Activated CD4-positive, alpha-beta T cell treated with anti-CD3 and anti-CD28 coated beads, Interleukin-2, amount 10 ng/mL, durations not matched to agents 24 days and 14 days (primary cell): ENCODE measurements around the gene MAN2A2. TPM values are rescaled to one million over a fixed set of nuclear protein-coding genes. Genes with fewer than 3 reads are reported as not detected.

Experiments used
- DNase-seq: peaks from one replicate; pipeline ENCODE4 v3.0.0; 2022
- H3K27ac Mint-ChIP-seq: one replicate; pipeline ENCODE4 v1.8.0; 2022; ENCODE audit warnings: mild to moderate bottlenecking, mixed read lengths
- H3K27me3 Mint-ChIP-seq: one replicate; pipeline ENCODE4 v1.8.0; 2022; ENCODE audit warnings: mixed read lengths
- H3K36me3 Mint-ChIP-seq: one replicate; pipeline ENCODE4 v1.8.0; 2022; ENCODE audit warnings: low read depth, mild to moderate bottlenecking, mixed read lengths
- H3K4me1 Mint-ChIP-seq: one replicate; pipeline ENCODE4 v1.8.0; 2021; ENCODE audit warnings: mixed read lengths
- H3K4me3 Mint-ChIP-seq: one replicate; pipeline ENCODE4 v1.8.0; 2022; ENCODE audit warnings: mild to moderate bottlenecking, moderate library complexity, mixed read lengths
- H3K9me3 Mint-ChIP-seq: one replicate; pipeline ENCODE4 v1.8.0; 2021; ENCODE audit warnings: mixed read lengths
- intact Hi-C: fragments of 100-400 bp; cut with micrococcal nuclease; formaldehyde crosslinking; loops from one replicate; pipeline ENCODE4 v1.15.1; 2023
- total RNA-seq: library from RNA; stranded (reverse); gene quantifications from 2 replicates; pipeline ENCODE4 v1.2.3, GENCODE V29; 2022

Gene MAN2A2
- total RNA-seq, 1 donor from 2014 or later, result 196 TPM

GRCh38 chr15:90959894-90960293, 56.8 kb downstream of the MAN2A2 start:
- no peaks in the 10 kb centered on the region for H3K27me3 Mint-ChIP-seq
- H3K4me3 Mint-ChIP-seq, result no peak overlapping the region
- peaks cover 15% of the 10 kb centered on the region for H3K4me1 Mint-ChIP-seq
- intact Hi-C loops, result loop anchor here (1.0 to 5.0 kb wide), 2 partner anchors 58 to 312 kb away; no protein-coding TSS in a partner anchor
- DNase-seq, result no peak
- H3K9me3 Mint-ChIP-seq, result no peaks in the 10 kb centered on the region
- H3K27ac Mint-ChIP-seq, result no peak overlapping the region
- H3K36me3 Mint-ChIP-seq, result peaks cover 41% of the 10 kb centered on the region

GRCh38 chr15:90960298-90961091, 57.4 kb downstream of the MAN2A2 start:
- peaks cover 15% of the 10 kb centered on the region for H3K4me1 Mint-ChIP-seq
- H3K9me3 Mint-ChIP-seq, result no peaks in the 10 kb centered on the region
- H3K27ac Mint-ChIP-seq, result peak overlapping the region; percentile 19
- no peak for DNase-seq
- H3K4me3 Mint-ChIP-seq, result no peak overlapping the region
- no peaks in the 10 kb centered on the region for H3K27me3 Mint-ChIP-seq
- H3K36me3 Mint-ChIP-seq, result peaks cover 47% of the 10 kb centered on the region
- intact Hi-C loops, result no loop called here

- Mint-ChIP-seq H3K27ac (no peak overlapping the region), H3K9me3 (no peaks in the 10 kb centered on the region), H3K27me3 (no peaks in the 10 kb centered on the region), H3K4me1 (peaks cover 12% of the 10 kb centered on the region), H3K4me3 (no peak overlapping the region), H3K36me3 (peaks cover 55% of the 10 kb centered on the region)
- intact Hi-C loops, result no loop called here
- no peak for DNase-seq
Measured at GRCh38 chr15:90962021-90962420, 58.9 kb downstream of the MAN2A2 start.

GRCh38 chr15:90966262-90966661, 63.2 kb downstream of the MAN2A2 start:
- Mint-ChIP-seq H3K27ac (no peak overlapping the region), H3K4me1 (peaks cover 5% of the 10 kb centered on the region), H3K27me3 (no peaks in the 10 kb centered on the region), H3K9me3 (no peaks in the 10 kb centered on the region), H3K36me3 (peaks cover 65% of the 10 kb centered on the region), H3K4me3 (no peak overlapping the region)
- DNase-seq, result no peak
- intact Hi-C loops, result no loop called here

GRCh38 chr15:90967206-90967605, 64.1 kb downstream of the MAN2A2 start:
- Mint-ChIP-seq H3K27me3 (no peaks in the 10 kb centered on the region), H3K27ac (no peak overlapping the region), H3K4me3 (no peak overlapping the region), H3K4me1 (peaks cover 5% of the 10 kb centered on the region), H3K36me3 (peaks cover 60% of the 10 kb centered on the region), H3K9me3 (no peaks in the 10 kb centered on the region)
- intact Hi-C loops, result no loop called here
- no peak for DNase-seq

GRCh38 chr15:90968434-90968833, 65.3 kb downstream of the MAN2A2 start:
- no peak for DNase-seq
- intact Hi-C loops, result no loop called here
- no peaks in the 10 kb centered on the region for H3K27me3 Mint-ChIP-seq
- no peaks in the 10 kb centered on the region for H3K9me3 Mint-ChIP-seq
- H3K4me1 Mint-ChIP-seq, result peaks cover under 1% of the 10 kb centered on the region
- H3K27ac Mint-ChIP-seq, result no peak overlapping the region
- H3K4me3 Mint-ChIP-seq, result no peak overlapping the region
- peaks cover 60% of the 10 kb centered on the region for H3K36me3 Mint-ChIP-seq

GRCh38 chr15:90970274-90970673, 67.2 kb downstream of the MAN2A2 start:
- Mint-ChIP-seq H3K36me3 (peaks cover 64% of the 10 kb centered on the region), H3K9me3 (no peaks in the 10 kb centered on the region), H3K27me3 (no peaks in the 10 kb centered on the region), H3K27ac (no peak overlapping the region), H3K4me1 (no peaks in the 10 kb centered on the region), H3K4me3 (no peak overlapping the region)
- intact Hi-C loops, result no loop called here
- no peak for DNase-seq

- no peaks in the 10 kb centered on the region for H3K27me3 Mint-ChIP-seq
- H3K36me3 Mint-ChIP-seq, result peaks cover 63% of the 10 kb centered on the region
- no peak for DNase-seq
- H3K27ac Mint-ChIP-seq, result no peak overlapping the region
- H3K4me3 Mint-ChIP-seq, result no peak overlapping the region
- no peaks in the 10 kb centered on the region for H3K9me3 Mint-ChIP-seq
- no peaks in the 10 kb centered on the region for H3K4me1 Mint-ChIP-seq
- intact Hi-C loops, result no loop called here
Measured at GRCh38 chr15:90972133-90972532, 69.0 kb downstream of the MAN2A2 start.

Other genes starting within 250 kb of the MAN2A2 start
- 64.1 and 66.4 TPM in 2 replicates for gene BLM, start 186.0 kb upstream of the MAN2A2 start, total RNA-seq
- 432 TPM in 2 replicates for gene FURIN, start 34.7 kb upstream of the MAN2A2 start, total RNA-seq
- gene FES, start 18.8 kb upstream of the MAN2A2 start, total RNA-seq, result 32.5 and 33.7 TPM in 2 replicates
- gene HDDC3, start 29.2 kb downstream of the MAN2A2 start, total RNA-seq, result 36.3 and 39.9 TPM in 2 replicates
- 66.9 and 67.0 TPM in 2 replicates for gene UNC45A, start 32.0 kb downstream of the MAN2A2 start, total RNA-seq
- gene RCCD1, start 51.6 kb downstream of the MAN2A2 start, total RNA-seq, result 28.0 and 32.3 TPM in 2 replicates
- 85.0 and 86.2 TPM in 2 replicates for gene PRC1, start 91.2 kb downstream of the MAN2A2 start, total RNA-seq
- 18.9 and 19.5 TPM in 2 replicates for gene VPS33B, start 119.3 kb downstream of the MAN2A2 start, total RNA-seq
- 0.05 and 0.07 TPM in 2 replicates for gene SV2B, start 197.0 kb downstream of the MAN2A2 start, total RNA-seq